Mesodermal cell (in vitro differentiated cells): Measurements from ENCODE around the gene PRKCD.

ENCODE experiments used
- H3K27ac ChIP-seq: 2 replicates; pipeline ENCODE4 v1.7.0; 2013; ENCODE audit warnings: mild to moderate bottlenecking, low read depth, low read length, moderate library complexity; ENCODE audit not compliant: severe bottlenecking
- H3K36me3 ChIP-seq: 2 replicates; pipeline ENCODE4 v1.7.1; 2013; ENCODE audit warnings: mild to moderate bottlenecking, low read length, moderate library complexity; ENCODE audit not compliant: control insufficient read depth, insufficient read depth
- H3K4me1 ChIP-seq: one replicate; pipeline ENCODE4 v1.7.1; 2013; ENCODE audit warnings: mild to moderate bottlenecking, low read length; ENCODE audit not compliant: insufficient read depth, control insufficient read depth, poor library complexity, severe bottlenecking
- H3K4me3 ChIP-seq: 2 replicates; pipeline ENCODE4 v1.7.0; 2013; ENCODE audit warnings: low read length, control low read depth, mild to moderate bottlenecking; ENCODE audit not compliant: insufficient read depth, poor library complexity, severe bottlenecking; ENCODE audit errors: extremely low read depth
- H3K9me3 ChIP-seq: 2 replicates; pipeline ENCODE4 v1.7.1; 2013; ENCODE audit warnings: mild to moderate bottlenecking, low read length, moderate library complexity; ENCODE audit not compliant: control insufficient read depth
- WGBS, 2 experiments: methylation state at CpG; one replicate each; pipeline ENCODE4 v1.1.5; 2013; ENCODE audit warnings: missing lambda C conversion rate in 2 of 2; ENCODE audit not compliant: insufficient coverage in 2 of 2; 5-methylcytosine and 5-hydroxymethylcytosine counted together

Gene PRKCD

DNA sequence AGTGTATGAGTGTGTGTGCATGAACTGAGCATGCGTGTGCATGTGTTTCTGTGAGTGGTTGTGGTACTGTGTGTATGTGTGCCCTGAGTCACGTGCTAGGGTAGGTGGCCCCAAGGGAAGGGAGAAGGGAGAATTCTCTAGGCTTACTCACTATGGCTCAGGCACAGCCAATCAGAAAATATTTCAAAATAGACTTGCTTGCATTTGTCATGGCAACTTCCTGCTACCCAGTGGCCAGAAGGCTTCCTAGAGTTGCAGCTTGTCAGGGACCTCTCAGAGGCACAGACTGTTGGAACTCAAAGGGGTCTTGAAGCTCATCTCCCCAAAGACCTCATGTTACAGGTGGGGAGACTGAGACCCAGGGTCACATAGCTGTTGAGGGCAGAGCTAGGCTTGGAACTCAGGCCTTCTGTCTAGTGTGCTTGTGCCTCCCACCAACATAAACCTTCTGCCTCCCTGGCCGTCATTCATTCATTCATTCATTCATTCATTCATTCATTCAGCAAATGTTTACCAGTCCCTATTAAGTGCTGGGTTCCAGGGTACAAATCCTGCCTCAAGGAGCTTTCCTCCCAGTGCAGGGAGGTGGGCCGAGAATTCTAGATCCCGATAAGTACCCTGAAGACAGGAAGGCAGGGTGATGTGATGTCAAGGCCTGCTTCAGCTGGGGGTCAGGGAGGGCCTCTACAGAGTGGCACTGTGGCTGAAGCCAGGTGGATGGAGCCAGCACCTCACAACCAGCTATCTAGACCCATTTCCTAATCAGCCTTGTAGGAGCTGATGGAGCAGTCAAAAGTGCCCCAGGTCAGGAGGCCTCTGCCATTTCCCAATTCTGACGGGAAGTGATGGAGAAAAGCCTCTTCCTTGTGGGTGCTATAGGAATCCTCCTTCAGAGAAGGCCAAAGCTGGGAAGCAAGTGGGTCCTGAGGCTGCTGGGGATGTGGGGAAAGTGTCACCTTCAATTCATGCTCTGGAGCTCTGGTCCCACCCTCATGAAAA, 19.9 kb upstream of the PRKCD start:
- 96 to 100% methylated on average over 3 to 5 of the region's 6 CpGs for WGBS, 2 experiments
- Histone ChIP-seq H3K4me1 (no peaks in the 10 kb centered on the region), H3K36me3 (no peaks in the 10 kb centered on the region), H3K4me3 (no peak overlapping the region), H3K27ac (no peak overlapping the region), H3K9me3 (no peaks in the 10 kb centered on the region)

DNA sequence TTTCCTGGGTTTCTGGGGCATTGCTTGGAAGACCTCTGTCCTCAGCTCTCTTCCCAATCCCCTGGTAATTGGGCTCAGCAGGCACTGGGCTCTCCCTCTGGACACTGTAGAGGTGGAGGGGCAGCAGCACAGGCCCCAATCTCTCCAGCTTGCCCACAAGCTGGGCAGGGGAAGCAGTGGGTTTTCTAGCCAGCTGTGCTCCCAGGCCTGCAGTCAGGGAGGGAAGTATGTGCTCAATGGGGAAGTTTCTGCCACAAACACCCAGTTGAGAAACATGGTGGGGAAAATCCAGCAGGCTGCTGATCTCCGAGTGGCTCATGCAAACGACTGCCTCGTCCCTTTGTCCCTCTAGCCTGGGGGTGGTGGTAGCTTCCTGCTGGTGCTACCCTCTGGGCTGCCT, 18.0 kb upstream of the PRKCD start:
- no peaks in the 10 kb centered on the region for H3K9me3 ChIP-seq
- H3K4me3 ChIP-seq: no peak overlapping the region
- H3K4me1 ChIP-seq: peaks cover 3% of the 10 kb centered on the region
- no peaks in the 10 kb centered on the region for H3K36me3 ChIP-seq
- no peak overlapping the region for H3K27ac ChIP-seq
- WGBS, 2 experiments: 67 to 71% methylated on average over 2 to 3 of the region's 3 CpGs

DNA sequence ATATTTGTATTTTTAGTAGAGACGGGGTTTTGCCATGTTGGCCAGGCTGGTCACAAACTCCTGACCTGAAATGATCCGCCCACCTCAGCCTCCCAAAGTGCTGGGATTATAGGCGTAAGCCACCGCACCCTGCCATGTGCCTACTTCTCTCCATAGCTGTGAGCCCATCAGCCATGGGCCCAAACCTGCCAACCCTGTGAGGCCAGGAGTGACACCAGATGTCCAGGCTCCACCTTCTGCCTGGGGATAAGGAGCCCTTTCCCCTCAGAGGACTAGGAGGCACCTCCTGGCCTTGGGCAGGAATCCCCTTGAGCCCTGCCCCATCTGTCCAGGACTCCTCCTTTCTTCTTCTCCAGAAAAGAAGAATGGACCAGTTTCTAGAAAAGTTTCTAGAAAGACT, 16.6 kb upstream of the PRKCD start:
- 79 to 91% methylated on average over 4 of the region's 4 CpGs for WGBS, 2 experiments
- no peaks in the 10 kb centered on the region for H3K36me3 ChIP-seq
- no peak overlapping the region for H3K4me3 ChIP-seq
- H3K27ac ChIP-seq: no peak overlapping the region
- H3K4me1 ChIP-seq: peaks cover 3% of the 10 kb centered on the region
- H3K9me3 ChIP-seq: no peaks in the 10 kb centered on the region

DNA sequence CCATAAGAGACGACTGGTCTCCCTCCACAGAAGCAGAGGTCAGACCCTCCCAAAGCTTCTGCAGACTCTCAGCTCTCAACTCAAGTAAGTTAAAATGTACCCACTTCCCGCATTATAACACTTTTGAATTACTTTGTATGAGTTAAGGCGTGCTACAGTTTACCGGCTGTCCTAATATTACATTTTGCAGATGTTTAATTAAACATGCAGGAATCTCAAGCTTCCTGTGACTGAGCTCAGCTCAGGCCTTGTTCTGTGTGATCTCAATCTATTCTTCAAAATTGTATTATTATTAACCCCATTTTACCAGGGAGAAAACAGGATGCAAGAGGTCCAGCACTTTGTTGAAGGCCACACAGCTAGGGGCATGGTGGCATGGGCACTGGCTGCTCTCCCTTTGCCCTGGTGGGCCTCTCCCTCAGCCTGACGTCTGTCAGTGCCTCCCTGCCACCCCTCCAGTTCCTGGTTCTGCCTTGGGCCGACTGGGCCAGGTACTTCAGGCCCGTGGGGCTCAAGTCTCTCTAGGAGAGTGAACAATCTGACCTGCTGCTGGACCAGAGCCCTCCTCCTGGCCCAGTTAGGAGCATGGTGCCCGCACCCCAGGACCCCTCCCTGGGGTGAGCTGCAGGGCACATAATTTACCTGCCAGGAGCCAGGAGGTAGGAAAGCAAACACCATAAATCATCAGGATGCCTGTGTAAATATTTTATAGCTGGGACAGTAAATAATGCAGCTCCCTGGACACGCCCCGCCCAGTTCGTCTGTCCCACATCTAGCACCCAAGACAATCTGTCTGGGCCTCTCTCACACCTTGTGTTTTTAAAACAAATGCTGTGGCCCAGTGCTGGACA, 15.9 kb upstream of the PRKCD start:
- H3K36me3 ChIP-seq: no peaks in the 10 kb centered on the region
- 89 to 93% methylated on average over 7 of the region's 11 CpGs for WGBS, 2 experiments
- no peak overlapping the region for H3K27ac ChIP-seq
- no peak overlapping the region for H3K4me3 ChIP-seq
- no peaks in the 10 kb centered on the region for H3K9me3 ChIP-seq
- H3K4me1 ChIP-seq: peaks cover 3% of the 10 kb centered on the region

DNA sequence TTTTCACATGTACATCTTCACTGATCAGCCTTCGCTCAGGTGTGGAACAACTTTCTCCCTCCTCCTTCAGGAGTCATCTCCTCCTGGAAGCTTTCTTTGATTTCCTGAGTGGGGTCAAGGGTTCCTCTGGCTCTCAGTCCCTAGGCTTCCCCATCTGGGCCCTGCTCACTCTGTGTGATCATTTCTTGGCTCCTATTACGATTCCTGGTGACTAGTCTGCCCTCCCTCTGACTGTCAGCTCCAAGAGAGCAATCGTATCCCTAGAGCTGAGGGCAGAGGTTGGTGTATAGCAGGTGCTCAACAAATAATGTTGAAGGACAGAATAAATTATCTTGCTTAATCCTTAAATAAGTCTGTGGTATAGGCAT, 15.3 kb upstream of the PRKCD start:
- WGBS, 2 experiments: 82 to 100% methylated on average over 2 of the region's 3 CpGs
- H3K9me3 ChIP-seq: no peaks in the 10 kb centered on the region
- no peaks in the 10 kb centered on the region for H3K36me3 ChIP-seq
- peaks cover 3% of the 10 kb centered on the region for H3K4me1 ChIP-seq
- H3K4me3 ChIP-seq: no peak overlapping the region
- H3K27ac ChIP-seq: no peak overlapping the region

DNA sequence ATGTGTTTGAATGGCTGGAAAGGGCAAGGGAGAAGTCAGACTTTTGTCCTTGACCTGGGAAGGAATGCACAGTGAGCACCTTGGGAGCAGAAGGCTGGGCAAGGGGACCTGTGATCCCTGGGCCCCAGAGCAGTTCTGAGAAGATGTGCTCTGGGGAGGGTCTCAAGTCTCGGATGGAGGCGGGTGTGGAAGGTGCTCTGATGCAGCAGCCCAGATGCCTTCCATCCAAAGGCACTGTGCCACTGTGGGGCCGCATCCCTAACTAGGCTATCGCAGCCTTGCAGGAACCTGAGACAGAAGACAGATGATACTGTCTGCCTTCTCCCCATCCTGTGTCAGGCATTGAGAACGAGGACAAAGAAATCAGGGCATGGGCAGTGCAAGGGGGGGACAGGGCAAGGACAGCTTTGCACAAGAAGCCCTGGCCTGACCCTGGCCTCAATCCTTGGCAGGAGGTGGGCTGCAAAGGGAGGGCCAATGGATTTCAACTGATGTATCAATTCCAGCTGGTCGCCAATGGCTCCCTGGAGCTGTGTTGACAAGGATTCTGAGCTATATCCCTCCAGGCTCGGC, 14.6 kb upstream of the PRKCD start:
- Histone ChIP-seq H3K27ac (no peak overlapping the region), H3K4me1 (peaks cover 3% of the 10 kb centered on the region), H3K36me3 (no peaks in the 10 kb centered on the region), H3K9me3 (no peaks in the 10 kb centered on the region), H3K4me3 (no peak overlapping the region)
- 72 to 93% methylated on average over 6 to 7 of the region's 7 CpGs for WGBS, 2 experiments

DNA sequence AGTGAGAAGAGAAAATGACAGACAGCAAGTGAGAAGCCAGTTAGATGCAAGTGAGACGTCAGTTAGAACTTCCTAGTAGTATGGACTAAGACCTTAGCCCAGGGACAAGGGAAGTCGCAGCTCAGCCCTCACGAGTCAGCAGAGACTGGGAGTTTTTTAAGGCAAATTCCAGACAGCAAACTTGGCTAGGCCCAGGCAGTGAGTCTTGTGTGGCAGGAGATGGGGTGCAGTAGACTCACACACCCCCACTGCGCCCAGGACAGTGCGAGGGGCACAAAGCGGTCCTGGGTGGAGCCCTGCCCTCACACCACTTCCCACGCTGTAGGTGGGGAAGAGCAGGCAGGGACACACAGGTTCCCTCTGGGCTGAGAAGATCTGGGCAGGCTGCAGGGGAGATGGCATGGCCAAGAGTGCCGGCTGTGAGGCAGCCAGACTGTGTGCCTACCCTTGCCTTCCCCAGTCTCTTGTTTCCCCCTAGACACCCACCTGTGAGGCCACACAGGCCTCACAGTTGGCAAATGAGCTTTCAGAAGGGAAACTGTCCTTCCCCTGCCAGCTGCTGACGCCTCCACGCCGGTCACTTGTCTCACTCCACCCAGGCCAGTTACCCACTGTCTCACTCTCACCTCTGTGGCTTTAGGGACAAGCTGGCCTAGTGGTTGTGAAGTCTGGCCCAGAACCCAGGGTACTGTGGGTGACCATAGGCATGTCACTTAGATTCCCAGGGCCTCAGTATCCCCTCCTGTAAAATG, 13.7 kb upstream of the PRKCD start:
- no peaks in the 10 kb centered on the region for H3K9me3 ChIP-seq
- H3K4me3 ChIP-seq: no peak overlapping the region
- 80 to 86% methylated on average over 5 to 6 of the region's 11 CpGs for WGBS, 2 experiments
- H3K4me1 ChIP-seq: peaks cover 3% of the 10 kb centered on the region
- no peak overlapping the region for H3K27ac ChIP-seq
- H3K36me3 ChIP-seq: no peaks in the 10 kb centered on the region

DNA sequence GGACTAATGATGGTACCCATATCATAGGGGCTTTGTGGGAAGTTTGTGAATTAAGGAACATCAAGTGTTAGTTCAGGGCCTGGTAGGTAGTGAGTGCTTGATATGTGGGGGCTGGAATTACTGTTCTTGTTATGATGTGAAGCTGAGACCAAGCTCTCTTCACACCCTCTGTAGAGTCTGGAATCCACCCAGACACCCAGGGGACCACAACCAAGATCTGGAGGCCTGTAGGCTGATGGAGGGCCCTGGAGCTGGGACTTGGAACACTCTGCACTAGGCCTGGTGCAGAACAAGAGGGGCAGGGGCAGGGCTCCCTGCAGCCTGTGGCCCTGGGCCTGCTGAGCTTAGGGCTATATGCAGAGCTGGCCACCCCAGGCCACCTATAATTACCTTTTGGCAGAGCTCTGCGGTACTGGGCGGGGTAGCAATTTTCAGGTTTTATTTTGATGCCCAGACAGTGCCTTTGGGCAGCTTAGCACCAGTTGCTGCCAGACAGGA, 13.1 kb upstream of the PRKCD start:
- Histone ChIP-seq H3K9me3 (no peaks in the 10 kb centered on the region), H3K27ac (no peak overlapping the region), H3K36me3 (no peaks in the 10 kb centered on the region), H3K4me1 (peaks cover 3% of the 10 kb centered on the region), H3K4me3 (no peak overlapping the region)
- WGBS, 2 experiments: 100% methylated on average over 1 of the region's 2 CpGs; no CpG with 5 or more reads in 1 of the 2 experiments

DNA sequence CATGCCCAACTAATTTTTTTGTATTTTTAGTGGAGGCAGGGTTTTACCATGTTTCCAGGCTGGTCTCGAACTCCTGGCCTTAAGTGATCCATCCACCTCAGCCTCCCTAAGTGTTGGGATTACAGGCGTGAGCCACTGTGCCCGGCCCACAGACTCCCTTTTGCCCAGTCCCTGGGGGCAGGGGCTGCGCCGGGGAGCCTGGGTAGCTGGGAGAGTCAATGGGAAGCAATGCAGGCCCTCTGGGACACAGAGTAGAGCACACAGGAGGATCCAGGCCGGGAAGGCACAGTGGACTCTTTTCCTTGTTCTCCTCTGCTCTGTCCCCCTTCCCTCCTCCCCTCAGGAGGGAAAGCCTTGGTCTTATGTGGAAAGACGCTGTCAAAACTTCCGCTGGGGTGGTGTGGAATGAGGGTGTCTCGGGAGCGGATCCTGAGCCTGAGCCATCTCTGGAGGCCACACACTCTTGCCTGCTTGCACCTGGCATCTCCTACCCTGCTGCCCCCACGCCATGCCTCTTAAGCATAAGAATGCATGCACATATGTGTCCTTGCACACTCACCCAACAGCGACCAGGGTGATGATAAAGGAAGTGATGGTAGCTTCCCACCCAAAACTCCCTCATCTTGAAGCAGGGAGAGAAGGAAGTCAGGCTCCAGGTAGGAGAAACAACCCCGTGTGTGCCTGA, 11.9 kb upstream of the PRKCD start:
- H3K36me3 ChIP-seq: no peaks in the 10 kb centered on the region
- WGBS, 2 experiments: 93% methylated on average over 5 to 7 of the region's 13 CpGs
- H3K9me3 ChIP-seq: no peaks in the 10 kb centered on the region
- H3K27ac ChIP-seq: no peak overlapping the region
- H3K4me1 ChIP-seq: peaks cover 3% of the 10 kb centered on the region
- H3K4me3 ChIP-seq: no peak overlapping the region
